NT2/D1 (cell line): ENCODE results near the gene C2CD2.

ENCODE experiments used
- DNase-seq: peaks from one replicate; pipeline ENCODE4 v3.0.0-alpha.2; 2011; ENCODE audit warnings: low read depth, low spot score
- H3K27me3 ChIP-seq: 2 replicates; pipeline ENCODE4 v1.6.0; 2011; ENCODE audit warnings: mild to moderate bottlenecking; ENCODE audit not compliant: insufficient read length, insufficient read depth
- H3K36me3 ChIP-seq: 2 replicates; pipeline ENCODE4 v1.6.1; 2011; ENCODE audit warnings: mild to moderate bottlenecking, low read length, mixed read lengths; ENCODE audit not compliant: insufficient read depth, insufficient read length
- H3K4me1 ChIP-seq: 2 replicates; pipeline ENCODE4 v1.5.1; 2011; ENCODE audit not compliant: insufficient read depth, insufficient read length
- H3K4me3 ChIP-seq: 2 replicates; pipeline ENCODE4 v1.5.1; 2011; ENCODE audit warnings: low read depth; ENCODE audit not compliant: insufficient read length
- H3K9ac ChIP-seq: 2 replicates; pipeline ENCODE4 v1.6.0; 2011; ENCODE audit warnings: low read depth; ENCODE audit not compliant: insufficient read length
- H3K9me3 ChIP-seq: 2 replicates; pipeline ENCODE4 v1.5.1; 2011; ENCODE audit warnings: mild to moderate bottlenecking, low read length; ENCODE audit not compliant: insufficient read depth
- SUZ12 ChIP-seq: IDR thresholded peaks from 2 replicates; pipeline ENCODE4 v1.6.1; 2011; ENCODE audit not compliant: insufficient read length, insufficient read depth; ENCODE audit errors: extremely low read depth
- YY1 ChIP-seq: IDR thresholded peaks from 2 replicates; pipeline ENCODE4 v1.6.1; 2011; ENCODE audit not compliant: insufficient read length, insufficient read depth
- ZNF274 ChIP-seq: IDR thresholded peaks from 2 replicates; pipeline ENCODE4 v1.6.1; 2011; ENCODE audit warnings: mild to moderate bottlenecking, low read depth, low read length

The C2CD2 gene

DNA sequence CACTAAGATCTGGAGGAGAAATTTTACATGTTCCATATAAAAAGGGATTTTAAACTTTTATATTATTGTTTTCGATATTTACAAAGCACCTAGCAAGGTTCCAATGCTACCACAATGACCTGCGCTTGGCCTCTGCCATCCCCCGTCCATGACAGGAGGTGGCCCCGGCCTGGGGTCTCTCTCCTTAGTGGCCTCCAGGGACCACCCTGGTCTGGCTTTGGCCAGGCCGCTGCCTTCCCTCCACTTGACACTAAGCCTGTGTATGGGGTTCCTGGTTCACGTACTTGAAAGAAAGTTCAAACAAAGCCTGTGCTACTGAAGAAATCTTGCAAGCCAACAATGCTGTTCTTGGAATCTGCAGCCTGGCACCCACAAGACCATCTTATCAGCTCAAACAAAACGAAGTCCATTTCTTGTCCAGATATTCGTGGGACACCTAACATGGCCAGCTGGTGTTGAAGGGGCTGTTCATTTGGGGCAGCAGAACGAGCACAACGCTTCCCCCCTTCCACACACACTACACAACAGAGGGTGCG, 87.5 kb downstream of the C2CD2 start:
- 0 out of 2 replicates have a peak, but pooled peaks cover 6% of the 10 kb centered on the region for H3K9me3 ChIP-seq
- H3K9ac ChIP-seq = no peak overlapping the region
- TF ChIP-seq SUZ12 = no peak
- no peak for TF ChIP-seq YY1
- no peak for TF ChIP-seq ZNF274
- H3K4me1 ChIP-seq = peaks cover 15% of the 10 kb centered on the region
- H3K36me3 ChIP-seq = peaks cover 3% of the 10 kb centered on the region
- DNase-seq = no peak
- no peaks in the 10 kb centered on the region for H3K27me3 ChIP-seq
- H3K4me3 ChIP-seq = no peak overlapping the region

DNA sequence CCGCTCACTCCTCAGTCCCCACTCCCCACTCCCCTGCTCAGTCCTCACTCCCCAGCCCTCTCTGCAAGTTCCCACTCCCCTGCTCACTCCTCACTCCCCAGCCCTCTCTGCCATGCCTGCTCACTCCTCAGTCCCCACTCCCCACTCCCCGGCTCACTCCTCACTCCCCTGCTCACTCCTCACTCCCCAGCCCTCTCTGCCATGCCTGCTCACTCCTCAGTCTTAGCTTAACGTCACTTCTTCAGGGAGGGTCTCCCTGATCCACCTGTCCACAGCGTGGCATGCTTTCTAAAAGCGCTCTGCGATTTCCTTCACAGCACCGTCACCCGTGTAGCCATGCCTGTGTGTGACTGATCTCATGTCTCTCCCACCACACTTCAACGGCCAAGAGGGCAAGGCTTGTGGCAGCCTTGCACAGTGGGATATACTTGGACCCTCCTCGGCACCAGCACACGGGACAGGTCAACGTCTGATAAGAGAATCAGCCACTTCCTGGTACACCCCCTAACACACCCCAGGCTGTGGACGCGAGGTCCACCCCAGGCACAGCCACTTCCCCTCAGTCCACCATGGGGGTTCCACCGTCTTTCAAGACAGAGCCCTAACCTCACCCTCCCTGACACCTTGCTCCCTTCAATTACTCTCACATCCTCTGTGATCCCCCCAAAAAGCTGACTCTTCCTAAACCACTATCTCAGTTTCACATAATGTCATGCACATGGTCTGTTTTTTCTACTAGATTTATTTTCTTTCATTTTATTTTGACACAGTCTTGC, 88.6 kb downstream of the C2CD2 start:
- Histone ChIP-seq H3K4me1 (peaks cover 15% of the 10 kb centered on the region), H3K9ac (no peak overlapping the region), H3K36me3 (peaks cover 3% of the 10 kb centered on the region), H3K4me3 (no peak overlapping the region), H3K27me3 (no peaks in the 10 kb centered on the region), H3K9me3 (0 out of 2 replicates have a peak, but pooled peaks cover 6% of the 10 kb centered on the region)
- no peak for DNase-seq
- no peak for TF ChIP-seq YY1
- no peak for TF ChIP-seq ZNF274

DNA sequence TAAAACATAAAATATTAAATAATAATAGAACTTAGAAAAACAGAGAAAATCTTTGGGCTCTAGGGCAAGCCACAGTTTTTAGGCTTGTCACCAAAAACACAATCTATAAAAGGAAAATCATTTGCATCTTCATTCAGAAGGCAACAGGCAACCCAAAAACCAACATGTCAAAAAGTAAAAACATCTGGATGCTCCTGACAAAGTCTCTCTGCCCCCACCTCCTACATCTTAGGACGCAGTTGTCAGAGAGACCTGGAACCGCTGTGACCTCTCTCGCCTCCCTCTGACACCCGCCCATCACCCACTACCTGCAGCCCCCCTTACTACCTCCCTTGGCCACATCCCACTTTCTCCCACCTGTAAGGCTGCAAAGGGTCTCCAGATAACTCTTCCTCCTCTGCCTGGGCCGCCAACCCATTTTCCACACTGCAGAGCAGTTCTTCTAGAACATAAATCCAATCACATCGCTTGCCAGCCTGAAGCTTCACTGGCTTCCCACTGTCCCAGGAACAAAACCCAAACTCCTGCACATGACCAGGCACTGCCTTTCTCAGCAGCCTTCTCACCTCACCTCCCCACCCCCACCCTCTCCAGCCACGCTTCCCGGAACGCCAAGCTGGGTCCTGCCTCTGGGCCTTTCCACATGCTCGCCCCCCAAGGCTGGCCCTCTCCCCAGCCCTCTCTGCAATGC, 89.4 kb downstream of the C2CD2 start:
- Histone ChIP-seq H3K4me3 (no peak overlapping the region), H3K36me3 (peaks cover 5% of the 10 kb centered on the region), H3K27me3 (no peaks in the 10 kb centered on the region), H3K9me3 (0 out of 2 replicates have a peak, but pooled peaks cover 6% of the 10 kb centered on the region), H3K9ac (no peak overlapping the region), H3K4me1 (peaks cover 15% of the 10 kb centered on the region)
- no peak for DNase-seq
- TF ChIP-seq YY1 (no peak), SUZ12 (no peak), ZNF274 (no peak)

DNA sequence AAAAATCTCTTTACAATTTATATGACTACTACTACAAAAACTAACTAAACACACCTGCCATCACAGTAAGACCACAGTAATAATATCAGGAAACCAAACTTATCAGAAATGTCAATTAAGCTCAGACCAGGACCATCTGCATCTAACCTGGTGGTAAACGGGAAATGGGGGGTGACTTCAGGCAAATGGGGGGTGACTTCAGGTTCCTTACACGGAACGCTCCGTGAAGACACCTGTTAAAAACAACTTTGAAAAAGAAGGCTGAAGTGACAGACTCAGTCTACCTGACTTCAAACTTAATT, 90.4 kb downstream of the C2CD2 start:
- DNase-seq = no peak
- Histone ChIP-seq H3K9me3 (0 out of 2 replicates have a peak, but pooled peaks cover 6% of the 10 kb centered on the region), H3K9ac (no peak overlapping the region), H3K4me3 (no peak overlapping the region), H3K4me1 (peaks cover 15% of the 10 kb centered on the region), H3K27me3 (no peaks in the 10 kb centered on the region), H3K36me3 (peaks cover 15% of the 10 kb centered on the region)
- no peak for TF ChIP-seq ZNF274
- no peak for TF ChIP-seq SUZ12
- TF ChIP-seq YY1 = no peak

DNA sequence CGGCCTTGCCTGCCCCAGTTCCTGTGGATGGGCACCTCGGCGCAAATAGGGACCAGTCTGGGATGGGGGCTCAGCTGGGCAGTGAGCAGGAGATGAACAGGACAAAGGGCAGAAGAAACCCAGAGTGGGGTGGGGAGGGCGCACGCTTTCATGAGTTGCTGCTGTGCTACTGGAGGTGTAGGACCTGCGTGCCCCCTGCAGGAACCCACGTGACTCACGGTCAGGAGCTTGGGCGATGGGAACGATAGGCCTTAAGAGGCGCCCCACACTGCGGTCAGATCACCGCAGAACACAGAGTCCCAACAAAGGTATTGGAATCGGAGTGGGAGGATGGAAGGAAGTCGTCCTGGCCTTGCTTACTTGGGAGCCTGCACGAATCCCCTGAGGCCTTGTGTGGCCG, 91.8 kb downstream of the C2CD2 start:
- Histone ChIP-seq H3K36me3 (peaks cover 26% of the 10 kb centered on the region), H3K9ac (peak overlapping the region; percentile 29), H3K27me3 (no peaks in the 10 kb centered on the region), H3K9me3 (0 out of 2 replicates have a peak, but pooled peaks cover 6% of the 10 kb centered on the region), H3K4me1 (peaks cover 15% of the 10 kb centered on the region), H3K4me3 (no peak overlapping the region)
- no peak for DNase-seq
- TF ChIP-seq YY1 (no peak), SUZ12 (no peak), ZNF274 (no peak)

DNA sequence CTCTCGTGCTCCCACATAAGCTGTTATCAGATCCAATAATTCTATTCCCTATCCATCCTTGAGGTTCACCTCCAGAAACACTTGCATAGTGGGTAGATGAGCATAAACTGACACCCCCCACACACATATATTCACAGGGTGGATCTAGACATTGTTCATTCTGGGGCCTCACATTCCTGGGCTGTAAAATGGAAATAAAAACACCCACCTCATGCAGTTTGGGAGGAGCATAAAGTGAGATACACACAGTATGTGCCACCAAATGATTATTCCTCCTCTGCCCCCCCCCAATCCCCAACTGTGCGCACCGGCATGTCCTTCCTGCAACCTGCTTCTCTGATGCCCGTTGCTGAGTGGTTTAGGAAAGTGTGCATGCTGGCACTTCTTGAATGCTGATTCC, 92.6 kb downstream of the C2CD2 start:
- Histone ChIP-seq H3K36me3 (peaks cover 32% of the 10 kb centered on the region), H3K9ac (no peak overlapping the region), H3K9me3 (0 out of 2 replicates have a peak, but pooled peaks cover 6% of the 10 kb centered on the region), H3K4me1 (peaks cover 15% of the 10 kb centered on the region), H3K27me3 (no peaks in the 10 kb centered on the region), H3K4me3 (no peak overlapping the region)
- DNase-seq = no peak
- TF ChIP-seq SUZ12 (no peak), YY1 (no peak), ZNF274 (no peak)

DNA sequence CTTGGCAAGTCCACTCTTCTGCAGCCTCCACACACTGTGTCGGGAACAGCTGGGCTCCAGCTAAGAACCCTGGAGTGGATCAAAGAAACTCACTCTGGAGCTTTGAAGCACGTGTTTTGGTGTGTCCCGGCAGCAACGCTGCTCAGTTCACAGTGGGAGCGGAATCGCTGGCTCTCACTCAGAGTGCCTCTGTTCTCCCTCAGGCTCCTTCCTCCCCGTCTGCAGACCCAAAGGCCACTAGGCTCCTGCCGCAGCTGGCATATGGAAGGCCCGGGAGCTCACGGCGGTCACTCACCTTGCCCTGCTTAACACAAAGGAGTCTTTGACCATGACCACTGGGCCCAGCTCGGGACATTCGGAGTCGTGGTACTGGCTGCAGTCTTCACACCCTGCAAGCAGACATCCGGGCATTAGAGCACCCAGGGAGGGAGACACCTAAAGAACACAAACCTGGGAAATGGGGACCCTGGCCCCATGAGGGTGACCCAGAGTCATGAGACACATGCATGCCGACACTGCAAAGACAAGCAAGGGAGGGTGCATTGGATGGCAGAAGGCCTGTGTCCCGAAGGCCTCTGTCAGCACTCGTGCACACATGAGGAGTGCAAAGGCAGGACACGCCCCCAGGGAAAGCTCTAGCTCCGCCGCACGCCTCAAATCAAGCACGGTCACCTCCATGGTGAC, 94.4 kb downstream of the C2CD2 start:
- Histone ChIP-seq H3K4me3 (no peak overlapping the region), H3K36me3 (peaks cover 44% of the 10 kb centered on the region), H3K4me1 (peaks cover 5% of the 10 kb centered on the region), H3K9me3 (0 out of 2 replicates have a peak, but pooled peaks cover 6% of the 10 kb centered on the region), H3K27me3 (no peaks in the 10 kb centered on the region), H3K9ac (no peak overlapping the region)
- no peak for TF ChIP-seq ZNF274
- TF ChIP-seq SUZ12 = no peak
- TF ChIP-seq YY1 = no peak
- DNase-seq = no peak
